Subcutaneous abdominal adipose tissue (tissue), 5 donors: ENCODE data around the gene LILRB3.
A peak's percentile ranks its signal among the peaks of the same experiment; 100 is the strongest.
"Not testable (repeated sequence)": the region's sequence is repeated elsewhere in the genome, so short reads cannot be mapped to it uniquely, and the experiment has no call there.

Experiments
- H3K27ac ChIP-seq: one replicate; pipeline ENCODE4 v1.7.0; 2013; ENCODE audit warnings: low read depth, mild to moderate bottlenecking, inconsistent platforms, low read length, moderate library complexity
- H3K27me3 ChIP-seq, 5 donors: one replicate each; pipeline ENCODE4 v1.7.0; 2013; ENCODE audit warnings: low read length in 5 of 5, inconsistent platforms in 1 of 5; ENCODE audit not compliant: control insufficient read depth in 5 of 5, insufficient read depth in 4 of 5
- H3K36me3 ChIP-seq, 5 donors: one replicate each; pipeline ENCODE4 v1.7.0; 2013; ENCODE audit warnings: low read length in 5 of 5; ENCODE audit not compliant: control insufficient read depth in 5 of 5, insufficient read depth in 5 of 5
- H3K4me1 ChIP-seq, 5 donors: one replicate each; pipeline ENCODE4 v1.7.0; 2013; ENCODE audit warnings: low read length in 5 of 5, mild to moderate bottlenecking in 3 of 5, moderate library complexity in 1 of 5; ENCODE audit not compliant: control insufficient read depth in 5 of 5, insufficient read depth in 5 of 5
- H3K4me3 ChIP-seq, 5 donors: one replicate each; pipeline ENCODE4 v1.7.0; 2013; ENCODE audit warnings: low read length in 5 of 5, low read depth in 1 of 5
- H3K9ac ChIP-seq, 5 donors: one replicate each; pipeline ENCODE4 v1.7.0; 2013; ENCODE audit warnings: low read length in 5 of 5, mild to moderate bottlenecking in 4 of 5, moderate library complexity in 3 of 5
- H3K9me3 ChIP-seq, 5 donors: one replicate each; pipeline ENCODE4 v1.7.0; 2013; ENCODE audit warnings: low read length in 5 of 5; ENCODE audit not compliant: control insufficient read depth in 5 of 5
- donor health status: healthy.
- donor health status: healthy.
- donor health status: healthy.
- donor health status: healthy.
- donor health status: healthy.

The LILRB3 gene

GRCh38 chr19:54183431-54183830 lies 39.4 kb downstream of the LILRB3 start:
- H3K9ac ChIP-seq, result no peak overlapping the region
- H3K9me3 ChIP-seq, result no peaks in the 10 kb centered on the region
- no peak overlapping the region for H3K4me3 ChIP-seq
- no peaks in the 10 kb centered on the region for H3K27me3 ChIP-seq
- peaks cover 0 to 43% (median 13%) of the 10 kb centered on the region in 5 donors for H3K36me3 ChIP-seq
- no peak overlapping the region for H3K27ac ChIP-seq
- peaks cover 0 to 5% (median 4%) of the 10 kb centered on the region in 5 donors for H3K4me1 ChIP-seq

- not testable (repeated sequence) for H3K27me3 ChIP-seq, H3K27ac ChIP-seq, H3K4me1 ChIP-seq, H3K9ac ChIP-seq, H3K4me3 ChIP-seq, H3K9me3 ChIP-seq
- peaks cover 0 to 41% (median 13%) of the 10 kb centered on the region in 5 donors for H3K36me3 ChIP-seq
Observed at GRCh38 chr19:54181894-54182293, 40.9 kb downstream of the LILRB3 start.

- H3K9ac ChIP-seq, result no peak overlapping the region
- no peaks in the 10 kb centered on the region for H3K9me3 ChIP-seq
- H3K27ac ChIP-seq, result no peak overlapping the region
- H3K27me3 ChIP-seq, result no peaks in the 10 kb centered on the region
- no peaks in the 10 kb centered on the region for H3K4me1 ChIP-seq
- peaks cover 0 to 36% (median 10%) of the 10 kb centered on the region in 5 donors for H3K36me3 ChIP-seq
- no peak overlapping the region for H3K4me3 ChIP-seq
Observed at GRCh38 chr19:54180691-54181091, 42.1 kb downstream of the LILRB3 start.

GRCh38 chr19:54179921-54180461 lies 42.8 kb downstream of the LILRB3 start:
- no peak overlapping the region for H3K27ac ChIP-seq
- no peaks in the 10 kb centered on the region for H3K9me3 ChIP-seq
- H3K4me1 ChIP-seq, result no peaks in the 10 kb centered on the region
- no peaks in the 10 kb centered on the region for H3K27me3 ChIP-seq
- H3K4me3 ChIP-seq, result no peak overlapping the region
- peaks cover 0 to 36% (median 10%) of the 10 kb centered on the region in 5 donors for H3K36me3 ChIP-seq
- H3K9ac ChIP-seq, result no peak overlapping the region

- no peak overlapping the region for H3K4me3 ChIP-seq
- H3K27me3 ChIP-seq, result no peaks in the 10 kb centered on the region
- no peak overlapping the region for H3K27ac ChIP-seq
- H3K4me1 ChIP-seq, result no peaks in the 10 kb centered on the region
- H3K9me3 ChIP-seq, result no peaks in the 10 kb centered on the region
- H3K36me3 ChIP-seq, result peaks cover 0 to 36% (median 10%) of the 10 kb centered on the region in 5 donors
- no peak overlapping the region for H3K9ac ChIP-seq
Observed at GRCh38 chr19:54179262-54179852, 43.5 kb downstream of the LILRB3 start.

GRCh38 chr19:54178581-54179261 lies 44.1 kb downstream of the LILRB3 start:
- H3K9ac ChIP-seq, result no peak overlapping the region
- peaks cover 0 to 36% (median 10%) of the 10 kb centered on the region in 5 donors for H3K36me3 ChIP-seq
- no peaks in the 10 kb centered on the region for H3K9me3 ChIP-seq
- no peaks in the 10 kb centered on the region for H3K4me1 ChIP-seq
- no peak overlapping the region for H3K27ac ChIP-seq
- H3K27me3 ChIP-seq, result peaks cover 0 to 5% (median 4%) of the 10 kb centered on the region in 5 donors
- H3K4me3 ChIP-seq, result no peak overlapping the region

GRCh38 chr19:54173951-54174834 lies 48.6 kb downstream of the LILRB3 start:
- Histone ChIP-seq H3K27me3 (peaks cover 9 to 19% (median 13%) of the 10 kb centered on the region in 5 donors), H3K4me3 (no peak overlapping the region), H3K36me3 (peaks cover 0 to 11% (median 3%) of the 10 kb centered on the region in 5 donors), H3K9me3 (no peaks in the 10 kb centered on the region), H3K27ac (no peak overlapping the region), H3K4me1 (peaks cover 0 to 10% (median 4%) of the 10 kb centered on the region in 5 donors), H3K9ac (no peak overlapping the region)

- no peak overlapping the region for H3K4me3 ChIP-seq
- no peak overlapping the region for H3K9ac ChIP-seq
- peaks cover 1 to 12% (median 5%) of the 10 kb centered on the region in 5 donors for H3K4me1 ChIP-seq
- H3K36me3 ChIP-seq, result peaks cover 0 to 6% (median 0%) of the 10 kb centered on the region in 5 donors
- no peaks in the 10 kb centered on the region for H3K9me3 ChIP-seq
- peaks cover 9 to 19% (median 13%) of the 10 kb centered on the region in 5 donors for H3K27me3 ChIP-seq
- H3K27ac ChIP-seq, result no peak overlapping the region
Observed at GRCh38 chr19:54173359-54173699, 49.5 kb downstream of the LILRB3 start.

GRCh38 chr19:54172471-54173358 lies 50.1 kb downstream of the LILRB3 start, which contains the start of gene TMC4:
Gene TMC4, minus strand, starts transcription at chr19:54173160. Its CDS starts 43 bp downstream, at chr19:54173117.
- Histone ChIP-seq H3K4me1 (peaks cover 3 to 15% (median 5%) of the 10 kb centered on the region in 5 donors), H3K27ac (no peak within 1 kb of the TSS), H3K9ac (peak within 1 kb of the TSS in 2 of 5 donors; percentile 39 to 77), H3K9me3 (no peaks in the 10 kb centered on the region), H3K4me3 (no peak within 1 kb of the TSS), H3K27me3 (peaks cover 9 to 22% (median 13%) of the 10 kb centered on the region in 5 donors), H3K36me3 (peaks cover 0 to 3% (median 0%) of the 10 kb centered on the region in 5 donors)
